ENCODE results near the gene LIMS1.
A peak's percentile ranks its signal among the peaks of the same experiment; 100 is the strongest.
"Not testable (repeated sequence)": the region's sequence is repeated elsewhere in the genome, so short reads cannot be mapped to it uniquely, and the experiment has no call there.

Gene LIMS1

GRCh38 chr2:108588070-108588668, 53.9 kb downstream of the LIMS1 start:
- DNase-seq = no peak

GRCh38 chr2:108589372-108589771, 55.1 kb downstream of the LIMS1 start:
- no peak for DNase-seq

DNA sequence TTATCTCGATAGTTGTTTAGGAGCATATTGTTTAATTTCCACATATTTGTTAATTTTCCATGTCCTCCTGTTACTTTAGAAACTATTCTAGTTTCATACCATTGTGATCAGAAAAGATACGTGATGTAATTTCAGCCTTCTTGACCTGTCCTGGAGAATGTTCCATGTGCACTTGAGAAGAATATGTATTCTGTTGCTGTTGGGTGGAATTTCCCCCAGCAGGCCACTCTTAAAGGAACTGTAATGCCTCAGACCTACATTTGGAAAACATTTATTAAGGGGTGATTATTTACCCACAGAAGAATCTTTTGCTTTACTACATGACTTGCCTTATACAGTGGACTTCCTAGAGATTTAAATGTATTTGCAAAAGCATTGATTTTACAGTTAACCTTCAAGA, 55.5 kb downstream of the LIMS1 start:
- DNase-seq = no peak

DNA sequence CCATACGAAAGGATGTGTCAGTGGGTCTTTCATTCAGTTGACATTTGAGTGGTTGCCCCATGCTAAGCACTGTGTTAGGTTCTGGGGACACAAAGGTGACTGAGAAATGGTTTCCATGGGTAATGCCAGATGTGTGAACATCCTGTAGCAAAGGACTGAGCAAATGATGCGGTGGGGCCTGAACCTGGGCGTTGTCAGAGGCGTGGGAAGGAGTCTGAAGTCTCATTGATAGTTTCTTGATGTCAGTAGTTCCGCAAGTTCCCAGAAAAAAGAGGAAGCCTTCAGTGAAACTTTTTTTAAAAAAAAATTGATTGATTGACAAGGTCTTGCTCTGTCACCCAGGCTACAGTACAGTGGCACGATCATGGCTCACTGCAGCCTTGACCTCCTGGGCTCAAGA, 56.9 kb downstream of the LIMS1 start:
- no peak for DNase-seq

- DNase-seq = no peak
Observed at GRCh38 chr2:108593547-108594098, 59.4 kb downstream of the LIMS1 start.

DNA sequence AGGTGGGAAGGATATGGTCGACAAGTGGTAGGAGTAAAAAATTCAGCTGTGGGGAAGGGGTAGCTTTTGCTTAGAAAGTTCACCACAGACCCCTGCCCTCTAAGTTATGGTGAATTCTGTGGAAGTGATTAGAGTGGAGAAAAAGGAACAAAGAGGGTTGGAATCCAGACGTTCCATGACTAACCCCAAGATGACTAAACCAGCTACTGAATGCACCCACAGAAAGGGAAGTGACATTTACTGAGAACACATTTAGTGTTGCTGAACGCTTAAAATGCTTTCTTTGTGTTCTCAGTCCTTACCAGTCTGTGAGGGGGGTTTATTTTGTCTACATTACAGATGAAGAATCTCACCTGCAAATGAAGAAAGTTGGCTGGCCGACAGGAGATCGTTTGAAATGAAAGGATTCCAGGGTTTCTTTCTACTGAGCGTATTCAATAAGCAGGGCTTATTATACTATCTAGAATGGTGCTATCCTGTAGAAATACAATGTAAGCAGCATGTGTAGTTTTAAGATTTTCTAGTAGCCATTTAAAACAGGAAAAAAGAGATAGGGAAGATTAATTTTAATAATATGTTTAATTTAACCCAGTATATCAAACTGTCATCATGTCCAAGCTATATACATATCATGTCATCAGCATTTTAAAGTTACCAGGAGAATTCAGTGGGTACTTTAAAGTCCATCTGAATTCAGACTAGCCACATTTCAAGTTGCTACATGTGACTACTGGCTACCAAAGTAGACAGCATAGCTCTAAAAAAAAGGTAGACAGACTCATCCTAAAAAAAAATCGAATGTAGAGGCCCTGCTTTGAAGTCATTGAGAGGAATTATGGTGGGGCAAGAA, 60.1 kb downstream of the LIMS1 start:
- no peak for DNase-seq

- no peak for DNase-seq
Observed at GRCh38 chr2:108594982-108595464, 60.8 kb downstream of the LIMS1 start.

DNA sequence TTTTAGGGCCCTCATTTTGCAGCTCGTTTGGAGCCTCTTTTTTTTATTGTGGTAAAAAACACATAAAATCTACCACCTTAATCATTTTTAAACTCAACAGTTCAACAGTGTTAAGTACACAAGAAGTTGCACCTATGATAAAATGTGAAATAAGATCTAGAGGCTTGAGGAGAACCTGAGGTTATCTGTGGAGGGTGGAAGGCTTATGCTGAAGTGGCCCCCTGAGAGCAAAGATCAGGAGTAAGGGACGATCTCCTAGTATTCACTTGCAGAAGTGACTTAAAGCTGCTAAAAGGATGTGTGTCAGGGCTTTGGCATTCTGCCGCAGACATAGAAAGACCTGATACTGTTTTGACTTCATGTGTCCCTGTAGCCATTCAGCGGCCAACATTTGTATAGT, 61.5 kb downstream of the LIMS1 start:
- not testable (repeated sequence) for DNase-seq

- DNase-seq = not testable (repeated sequence)
Observed at GRCh38 chr2:108597105-108597744, 63.0 kb downstream of the LIMS1 start.

DNA sequence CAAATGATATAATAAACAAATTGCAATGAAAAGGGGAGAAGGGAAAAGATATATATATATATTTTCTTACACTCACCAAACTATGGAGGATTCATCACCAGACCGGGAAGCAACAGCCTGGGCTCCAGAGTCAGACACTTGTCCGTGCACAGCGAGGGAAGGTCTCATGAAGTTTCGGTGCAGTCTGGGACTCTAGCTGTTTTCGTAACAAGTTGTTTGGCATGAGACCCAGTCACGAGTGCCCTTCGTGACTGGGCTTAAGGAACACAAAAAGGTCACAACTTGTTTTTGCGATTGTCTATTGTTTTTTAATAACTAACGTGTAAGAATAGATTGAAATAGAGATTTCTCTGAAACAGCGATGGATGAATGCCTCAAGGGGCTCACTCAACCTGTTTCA, 66.9 kb downstream of the LIMS1 start:
- not testable (repeated sequence) for DNase-seq

GRCh38 chr2:108602422-108602821, 68.2 kb downstream of the LIMS1 start:
- DNase-seq = no peak

DNA sequence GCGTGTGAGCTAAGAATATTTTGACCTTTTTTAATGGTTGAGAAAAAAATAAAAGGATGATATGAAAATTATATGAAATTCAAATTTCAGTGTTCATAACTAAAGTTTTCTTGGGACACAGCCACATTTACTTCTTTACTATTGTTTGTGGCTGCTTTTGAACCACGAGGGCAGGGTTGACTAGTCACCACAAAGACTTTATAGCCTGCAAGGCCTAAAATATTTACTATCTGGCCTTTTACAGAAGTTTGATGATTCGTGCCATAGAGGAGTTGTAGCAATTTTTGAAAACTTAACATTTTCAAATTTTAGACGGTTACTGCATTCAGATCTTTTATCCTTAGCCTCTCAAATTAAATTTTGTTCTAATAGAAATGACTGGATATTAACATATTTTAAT, 69.9 kb downstream of the LIMS1 start:
- DNase-seq = no peak

DNA sequence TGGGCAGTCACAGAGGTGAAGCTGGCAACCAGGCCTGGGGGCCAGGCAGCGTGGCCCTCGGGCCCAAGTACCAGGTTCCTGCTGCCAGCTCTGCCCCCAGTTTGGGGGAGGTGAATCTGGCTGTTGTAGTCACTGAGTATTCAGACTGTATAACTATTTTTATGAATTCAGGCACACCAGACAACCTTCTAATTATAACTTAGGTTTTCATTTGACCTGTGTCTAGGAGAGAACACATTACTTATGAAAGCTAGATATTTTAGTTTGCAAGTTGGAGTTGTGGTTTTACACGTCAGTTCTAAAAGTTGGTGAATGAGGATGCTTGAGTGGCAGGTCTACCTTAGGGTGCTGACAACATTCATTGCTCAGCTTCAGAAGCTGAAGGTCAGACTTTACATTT, 71.7 kb downstream of the LIMS1 start:
- DNase-seq = no peak

DNA sequence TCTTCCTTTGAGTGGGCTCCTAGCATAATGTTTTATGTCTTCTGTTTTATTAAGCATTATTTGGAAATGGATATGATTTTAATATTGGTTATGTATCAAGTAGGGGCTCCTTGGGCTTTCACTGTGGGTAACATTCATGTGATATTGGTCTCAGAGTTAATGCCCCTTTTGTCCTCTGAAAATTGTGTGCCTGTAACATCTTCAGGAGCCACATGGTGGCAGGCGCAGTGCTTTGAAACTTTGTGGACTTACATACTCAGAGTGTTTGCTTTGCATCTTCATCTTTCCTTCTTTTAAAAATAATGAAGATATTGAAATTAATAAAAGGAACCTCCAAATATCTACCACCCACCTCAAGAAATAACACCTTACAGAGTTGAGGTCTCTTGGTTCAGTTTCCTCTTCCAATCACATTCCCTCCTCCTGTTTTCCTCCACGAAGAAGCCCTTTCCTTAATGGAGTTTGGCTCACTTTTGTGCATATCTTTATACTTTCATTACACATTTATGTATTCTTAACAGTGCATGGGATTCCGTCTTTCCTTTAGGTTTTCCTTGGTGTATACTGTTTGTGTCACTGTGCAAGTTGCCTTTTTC, 73.5 kb downstream of the LIMS1 start:
- peak; percentile 47 for DNase-seq

DNA sequence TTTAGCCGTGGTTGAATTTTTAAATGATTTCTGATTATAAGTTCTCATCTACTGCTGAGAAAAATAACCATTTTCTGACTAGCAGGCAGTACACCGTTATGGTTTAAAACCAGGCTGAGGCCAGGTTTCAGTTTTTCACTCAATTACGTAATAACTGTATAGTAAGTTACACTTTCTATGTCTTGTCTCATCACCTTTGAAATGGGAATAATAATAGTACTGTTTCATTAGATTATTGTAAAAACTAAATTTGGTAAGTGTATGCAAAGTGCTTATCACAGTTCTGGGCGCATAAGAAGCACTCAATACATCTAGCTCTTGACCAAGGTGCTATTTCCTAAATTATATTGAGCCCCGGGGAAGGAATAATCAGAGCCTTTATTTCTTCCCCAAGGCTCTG, 76.8 kb downstream of the LIMS1 start:
- no peak for DNase-seq

DNA sequence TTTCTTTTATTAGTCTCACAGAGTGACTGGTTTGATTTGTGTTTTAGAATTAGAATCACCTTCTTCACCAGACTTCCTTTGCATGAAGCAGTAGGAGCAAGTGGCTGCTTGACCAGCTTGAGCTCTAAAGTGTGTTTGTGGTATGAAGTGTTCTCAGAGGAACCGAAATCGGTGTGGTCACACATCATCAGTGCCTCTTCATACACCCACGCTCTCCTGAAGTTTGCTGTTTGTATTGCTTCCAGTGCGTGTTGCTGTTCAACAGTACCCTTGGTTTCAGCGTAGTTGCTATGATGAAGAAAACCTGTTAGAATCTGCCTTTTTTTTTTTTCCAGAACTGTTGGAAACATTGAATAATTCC, 77.9 kb downstream of the LIMS1 start:
- DNase-seq = peak; percentile 22

- DNase-seq = peak; percentile 38
Observed at GRCh38 chr2:108612514-108613183, 78.4 kb downstream of the LIMS1 start.

GRCh38 chr2:108613261-108614042, 79.2 kb downstream of the LIMS1 start:
- no peak for DNase-seq

GRCh38 chr2:108614043-108614545, 79.8 kb downstream of the LIMS1 start:
- DNase-seq = no peak

GRCh38 chr2:108614659-108615058, 80.4 kb downstream of the LIMS1 start:
- no peak for DNase-seq

DNA sequence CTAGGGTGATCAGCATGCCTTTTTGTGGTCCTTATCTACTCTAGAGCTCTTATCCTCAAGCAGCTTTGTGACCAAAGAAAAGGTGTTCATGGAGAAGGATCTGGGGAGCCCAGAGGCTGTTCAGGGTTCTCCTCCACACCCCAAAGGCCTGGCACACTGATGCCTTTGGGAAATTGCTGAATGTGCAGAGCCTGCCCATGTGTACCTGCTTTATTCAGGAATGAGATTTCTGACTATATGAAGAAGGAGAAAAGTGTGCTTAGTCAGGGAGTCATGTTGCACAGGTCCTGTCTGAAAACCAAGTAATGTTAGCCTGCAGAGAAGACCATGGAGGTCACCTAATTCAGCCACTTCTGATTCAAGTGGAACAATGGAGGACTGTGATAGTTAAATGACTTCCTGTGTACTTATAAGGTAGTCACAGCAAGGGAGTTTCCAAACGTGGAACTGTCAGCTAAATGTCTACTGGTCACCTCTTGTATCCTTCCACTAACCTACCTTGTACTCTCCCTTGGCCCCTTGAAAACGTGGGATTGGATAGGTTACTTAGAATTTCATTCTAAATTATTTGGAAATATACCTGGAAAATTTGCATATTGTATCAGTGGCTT, 81.3 kb downstream of the LIMS1 start:
- DNase-seq = no peak

Data from activated CD8-positive, alpha-beta memory T cell treated with anti-CD3 and anti-CD28 coated beads, Interleukin-2, amount 50 U/mL, for 4 hours (primary cell).